ENCODE results near the gene NUP210L. TPM values are rescaled to one million over a fixed set of nuclear protein-coding genes. Genes with fewer than 3 reads are reported as not detected.

The NUP210L gene
- polyA plus RNA-seq, 2 of the 4 experiments (the other 2 are of a cell fraction) = not detected

DNA sequence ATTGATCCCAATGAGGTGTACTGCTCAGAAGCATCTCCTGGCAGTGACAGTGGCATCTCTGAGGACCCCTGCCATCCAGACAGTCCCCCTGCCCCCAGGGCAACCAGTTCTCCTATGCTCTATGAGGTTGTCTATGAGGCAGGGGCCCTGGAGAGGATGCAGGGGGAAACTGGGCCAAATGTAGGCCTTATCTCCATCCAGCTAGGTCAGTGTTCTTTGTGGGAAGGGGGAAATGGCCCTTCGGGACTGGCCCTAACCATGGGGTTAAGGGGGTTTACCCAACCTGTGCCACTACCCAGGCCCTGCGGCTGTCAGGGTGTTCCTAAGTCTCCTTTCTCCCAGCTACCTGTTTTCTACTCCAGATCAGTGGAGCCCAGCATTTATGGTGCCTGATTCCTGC, 185.9 kb downstream of the NUP210L start:
- ATAC-seq = no peak
- POLR2A ChIA-PET = interaction anchor here (3.4 to 4.2 kb wide), 2 partner anchors 8 to 22 kb away, joined by 40 to 78 read pairs; partner anchors contain the start of genes JTB and RPS27
- peak overlapping the region; percentile 99; the same call in 1 of the 3 replicates for H3K4me2 ChIP-seq

DNA sequence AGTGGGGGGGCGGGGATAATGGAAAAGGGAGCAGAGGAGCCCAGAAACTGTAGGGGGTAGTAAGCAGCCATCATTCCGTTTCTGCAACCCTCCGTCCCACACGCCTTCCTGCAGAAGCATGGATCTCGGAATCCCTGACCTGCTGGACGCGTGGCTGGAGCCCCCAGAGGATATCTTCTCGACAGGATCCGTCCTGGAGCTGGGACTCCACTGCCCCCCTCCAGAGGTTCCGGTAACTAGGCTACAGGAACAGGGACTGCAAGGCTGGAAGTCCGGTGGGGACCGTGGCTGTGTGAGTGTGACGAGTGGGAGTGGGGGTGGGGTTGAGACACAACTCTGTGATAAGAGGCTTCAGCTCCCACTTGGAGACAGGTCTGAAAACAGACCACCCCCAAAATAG, 186.5 kb downstream of the NUP210L start:
- H3K27ac ChIP-seq = peak overlapping the region; percentile 90 to 92
- CTCF ChIA-PET = interaction anchor here (0.7 to 4.7 kb wide), 9 partner anchors 9 to 578 kb away, joined by 3 to 52 read pairs (median 5); partner anchors contain the start of genes CRTC2, DENND4B, JTB and RAB13

More for the DNA sequence above, 185.9 kb downstream of the NUP210L start:
- Histone ChIP-seq H3K9me3 (no peaks in the 10 kb centered on the region), H3K27ac (no peak overlapping the region; a peak in 1 of 6 replicates), H3K4me1 (peaks cover 17% of the 10 kb centered on the region), H3K4me3 (no peak overlapping the region)
- DNase-seq (ENCODE audit: low read depth in 1 of 2, low spot score in 1 of 2) = no peak
- TF ChIP-seq ESRRA (IDR thresholded peaks at IDR 0.05; ENCODE audit: borderline replicate concordance, low read length) = no peak
- TF ChIP-seq CEBPB (IDR thresholded peaks at IDR 0.05) = no peak
- TF ChIP-seq PHF8 (IDR thresholded peaks at IDR 0.05; ENCODE audit: borderline replicate concordance, low read depth) = no peak
- no peak for FAIRE-seq
- CTCF ChIA-PET = interaction anchor here (0.7 to 4.7 kb wide), 6 partner anchors 9 to 578 kb away, joined by 3 to 52 read pairs (median 8); partner anchors contain the start of genes DENND4B, JTB and RAB13
- WGBS (ENCODE audit: missing lambda C conversion rate) = 100% methylated on average over 2 of the region's 2 CpGs

DNA sequence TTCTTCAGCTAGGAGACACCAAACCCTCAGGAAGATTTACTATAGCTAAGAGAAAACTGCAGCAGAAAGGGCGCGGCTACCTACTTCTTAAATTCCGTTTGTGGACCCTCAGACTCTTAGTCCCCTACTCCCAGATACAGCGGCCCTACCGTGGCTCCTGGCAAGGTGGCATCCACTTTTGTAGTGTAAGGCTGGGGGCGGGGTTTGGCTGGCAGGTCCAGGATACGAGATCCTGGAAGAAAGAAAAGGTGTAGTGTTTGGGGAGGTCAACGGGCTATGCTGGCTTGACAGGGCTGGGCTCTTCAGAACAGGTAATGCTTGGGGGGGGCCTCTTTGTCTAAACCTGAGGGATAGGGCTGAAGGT, 186.9 kb downstream of the NUP210L start:
- no peak for DNase-seq (ENCODE audit: low read depth in 1 of 2, low spot score in 1 of 2)
- Histone ChIP-seq H3K4me1 (peaks cover 17% of the 10 kb centered on the region), H3K9me3 (no peaks in the 10 kb centered on the region), H3K4me2 (peak overlapping the region; percentile 99), H3K27ac (peak overlapping the region; percentile 90 to 92), H3K4me3 (peak overlapping the region; percentile 64)
- ChIA-PET POLR2A (interaction anchor here (1.1 to 4.2 kb wide), 11 partner anchors 9 to 334 kb away, joined by 3 to 78 read pairs (median 8); partner anchors contain the start of genes CHTOP, CRTC2, DENND4B and JTB), CTCF (interaction anchor here (1.2 to 4.7 kb wide), 12 partner anchors 10 to 579 kb away, joined by 3 to 52 read pairs (median 5); partner anchors contain the start of genes CRTC2, DENND4B, JTB and RAB13)
- no peak for ATAC-seq
- TF ChIP-seq ESRRA (IDR thresholded peaks at IDR 0.05; ENCODE audit: borderline replicate concordance, low read length) = no peak
- no peak for TF ChIP-seq ZSCAN20 (CRISPR knock-in tag; IDR thresholded peaks at IDR 0.05)
- no peak for TF ChIP-seq CBX8 (IDR thresholded peaks at IDR 0.05)
- TF ChIP-seq EHMT2 (IDR thresholded peaks at IDR 0.05; ENCODE audit: low read depth) = no peak
- TF ChIP-seq, protein P1, sequence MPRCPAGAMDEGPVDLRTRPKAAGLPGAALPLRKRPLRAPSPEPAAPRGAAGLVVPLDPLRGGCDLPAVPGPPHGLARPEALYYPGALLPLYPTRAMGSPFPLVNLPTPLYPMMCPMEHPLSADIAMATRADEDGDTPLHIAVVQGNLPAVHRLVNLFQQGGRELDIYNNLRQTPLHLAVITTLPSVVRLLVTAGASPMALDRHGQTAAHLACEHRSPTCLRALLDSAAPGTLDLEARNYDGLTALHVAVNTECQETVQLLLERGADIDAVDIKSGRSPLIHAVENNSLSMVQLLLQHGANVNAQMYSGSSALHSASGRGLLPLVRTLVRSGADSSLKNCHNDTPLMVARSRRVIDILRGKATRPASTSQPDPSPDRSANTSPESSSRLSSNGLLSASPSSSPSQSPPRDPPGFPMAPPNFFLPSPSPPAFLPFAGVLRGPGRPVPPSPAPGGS (IDR thresholded peaks at IDR 0.05) = no peak; the same call in 2 of the 3 replicates
- TF ChIP-seq POLR2A (IDR thresholded peaks at IDR 0.05; ENCODE audit: low read length) = no peak; the same call in 1 of the 2 replicates
- TF ChIP-seq, protein P2, sequence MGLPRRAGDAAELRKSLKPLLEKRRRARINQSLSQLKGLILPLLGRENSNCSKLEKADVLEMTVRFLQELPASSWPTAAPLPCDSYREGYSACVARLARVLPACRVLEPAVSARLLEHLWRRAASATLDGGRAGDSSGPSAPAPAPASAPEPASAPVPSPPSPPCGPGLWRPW (IDR thresholded peaks at IDR 0.05) = no peak
- TF ChIP-seq HOXB13 (CRISPR knock-in tag; IDR thresholded peaks at IDR 0.05; ENCODE audit: low read depth) = no peak
- TF ChIP-seq GATA3 (IDR thresholded peaks at IDR 0.05; ENCODE audit: borderline replicate concordance) = no peak
- no peak for FAIRE-seq
- WGBS (ENCODE audit: missing lambda C conversion rate) = 10% methylated on average over 8 of the region's 8 CpGs

More for the DNA sequence above, 186.5 kb downstream of the NUP210L start:
- TF ChIP-seq CHD4 (IDR thresholded peaks at IDR 0.05; ENCODE audit: borderline replicate concordance) (no peak), MYC (IDR thresholded peaks at IDR 0.05; ENCODE audit: borderline replicate concordance, low read length) (no peak)
- TF ChIP-seq, protein P3, sequence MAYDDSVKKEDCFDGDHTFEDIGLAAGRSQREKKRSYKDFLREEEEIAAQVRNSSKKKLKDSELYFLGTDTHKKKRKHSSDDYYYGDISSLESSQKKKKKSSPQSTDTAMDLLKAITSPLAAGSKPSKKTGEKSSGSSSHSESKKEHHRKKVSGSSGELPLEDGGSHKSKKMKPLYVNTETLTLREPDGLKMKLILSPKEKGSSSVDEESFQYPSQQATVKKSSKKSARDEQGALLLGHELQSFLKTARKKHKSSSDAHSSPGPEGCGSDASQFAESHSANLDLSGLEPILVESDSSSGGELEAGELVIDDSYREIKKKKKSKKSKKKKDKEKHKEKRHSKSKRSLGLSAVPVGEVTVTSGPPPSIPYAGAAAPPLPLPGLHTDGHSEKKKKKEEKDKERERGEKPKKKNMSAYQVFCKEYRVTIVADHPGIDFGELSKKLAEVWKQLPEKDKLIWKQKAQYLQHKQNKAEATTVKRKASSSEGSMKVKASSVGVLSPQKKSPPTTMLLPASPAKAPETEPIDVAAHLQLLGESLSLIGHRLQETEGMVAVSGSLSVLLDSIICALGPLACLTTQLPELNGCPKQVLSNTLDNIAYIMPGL (CRISPR knock-in tag; IDR thresholded peaks at IDR 0.05; ENCODE audit: borderline replicate concordance) = no peak
- TF ChIP-seq, protein P4, sequence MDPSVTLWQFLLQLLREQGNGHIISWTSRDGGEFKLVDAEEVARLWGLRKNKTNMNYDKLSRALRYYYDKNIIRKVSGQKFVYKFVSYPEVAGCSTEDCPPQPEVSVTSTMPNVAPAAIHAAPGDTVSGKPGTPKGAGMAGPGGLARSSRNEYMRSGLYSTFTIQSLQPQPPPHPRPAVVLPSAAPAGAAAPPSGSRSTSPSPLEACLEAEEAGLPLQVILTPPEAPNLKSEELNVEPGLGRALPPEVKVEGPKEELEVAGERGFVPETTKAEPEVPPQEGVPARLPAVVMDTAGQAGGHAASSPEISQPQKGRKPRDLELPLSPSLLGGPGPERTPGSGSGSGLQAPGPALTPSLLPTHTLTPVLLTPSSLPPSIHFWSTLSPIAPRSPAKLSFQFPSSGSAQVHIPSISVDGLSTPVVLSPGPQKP (IDR thresholded peaks at IDR 0.05; ENCODE audit: low read depth, low read length) = no peak
- peaks cover 17% of the 10 kb centered on the region for H3K4me1 ChIP-seq
- no peak for ATAC-seq
- no peaks in the 10 kb centered on the region for H3K9me3 ChIP-seq
- H3K4me2 ChIP-seq = peak overlapping the region; percentile 99
- no peak for DNase-seq (ENCODE audit: low read depth in 1 of 2, low spot score in 1 of 2)
- POLR2A ChIA-PET = interaction anchor here (1.6 to 4.2 kb wide), 5 partner anchors 9 to 214 kb away, joined by 4 to 78 read pairs (median 16); partner anchors contain the start of genes CRTC2, DENND4B, JTB and RPS27
- 86% methylated on average over 12 of the region's 13 CpGs for WGBS (ENCODE audit: missing lambda C conversion rate)
- FAIRE-seq = no peak
- H3K4me3 ChIP-seq = peak overlapping the region; percentile 64
